Dermis microvascular lymphatic vessel endothelial cell (primary cell): Measurements from ENCODE around the gene PTGS1. TPM values are rescaled to one million over a fixed set of nuclear protein-coding genes. Genes with fewer than 3 reads are reported as not detected.
A peak's percentile ranks its signal among the peaks of the same experiment; 100 is the strongest.
"Not testable (repeated sequence)": the region's sequence is repeated elsewhere in the genome, so short reads cannot be mapped to it uniquely, and the experiment has no call there.

ENCODE experiments used
- DNase-seq, 2 donors: peaks; one replicate each; pipeline versions ENCODE4 v3.0.0 to v3.0.0-alpha.2; 2010; ENCODE audit warnings: low read depth in 2 of 2
- total RNA-seq: library from RNA; depleted of rRNA; stranded (reverse); fragments of >200 nt; gene quantifications from 2 replicates; pipeline ENCODE4 v1.2.1, GENCODE V29; 2014

Gene PTGS1
- total RNA-seq, 1 donor from 2014 or later: 1.0 TPM

DNA sequence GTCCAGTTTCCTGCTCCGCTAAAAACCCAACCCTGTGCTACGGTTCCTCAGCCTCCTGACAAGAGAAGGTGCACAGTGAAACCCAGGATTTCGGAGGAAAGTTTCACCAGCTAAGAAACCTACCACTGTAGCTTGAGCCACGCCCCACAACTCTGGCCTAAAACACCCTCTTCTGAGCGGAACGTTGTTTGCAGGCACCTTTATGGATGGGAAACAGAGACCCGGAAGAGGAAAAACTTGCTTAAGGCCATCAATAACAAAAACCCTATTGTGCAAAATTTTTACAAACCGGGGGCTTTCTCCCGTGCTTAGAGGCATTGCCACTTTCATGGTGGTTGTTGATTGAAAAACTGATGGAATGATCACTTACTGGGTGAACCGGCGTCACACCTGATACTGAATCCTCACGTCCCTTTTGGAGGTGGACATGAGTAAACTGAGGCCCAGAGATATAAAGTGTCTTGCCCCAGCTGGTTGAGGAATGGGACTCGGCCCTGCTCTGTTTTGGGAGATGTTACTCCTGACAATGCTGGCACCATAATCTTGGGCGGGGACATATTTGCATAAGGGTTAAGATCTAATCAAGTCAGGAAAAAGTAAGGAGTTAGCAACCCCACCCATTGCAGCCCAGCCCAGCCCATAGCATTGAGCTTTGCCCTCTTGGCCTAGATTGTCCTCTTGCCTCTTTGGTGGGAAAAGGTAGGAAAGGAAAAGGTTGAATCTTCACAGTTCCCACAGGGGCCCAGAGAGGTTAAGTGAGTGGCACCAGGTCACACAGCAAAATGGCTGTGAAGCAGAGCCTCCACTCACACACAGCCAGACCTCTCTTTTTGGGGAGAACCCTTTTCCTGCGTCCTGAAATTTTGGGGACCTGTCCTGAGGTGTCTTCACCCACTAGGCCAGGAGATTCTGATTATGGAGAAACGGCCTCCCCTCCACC lies 23.2 kb upstream of the PTGS1 start:
- peak in 1 of 2 donors; percentile 28 for DNase-seq

DNA sequence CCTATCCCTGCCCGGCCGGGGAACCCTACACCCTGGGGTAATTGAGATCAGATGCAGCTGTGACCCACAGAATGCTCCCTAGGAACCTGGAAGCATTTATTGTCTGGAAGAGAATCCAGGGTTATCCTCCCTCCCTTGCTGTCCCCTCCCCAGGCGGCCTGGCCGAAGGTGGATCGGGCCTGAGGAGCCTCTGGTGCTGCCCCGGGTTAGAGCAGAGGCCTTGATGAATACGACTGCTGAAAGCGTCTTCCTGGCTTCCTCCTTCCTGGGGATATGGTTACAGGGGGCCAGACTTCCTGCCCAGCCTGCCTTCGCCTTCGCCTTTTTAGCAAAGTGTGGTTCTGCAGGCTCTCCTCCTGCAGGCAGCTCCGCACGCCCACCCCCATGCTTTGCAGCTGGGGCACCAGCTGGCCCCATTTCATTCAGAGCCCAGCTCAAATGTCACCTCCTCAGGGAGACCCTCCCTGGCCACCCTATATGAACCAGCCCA lies 22.5 kb upstream of the PTGS1 start:
- peak in 1 of 2 donors; percentile 35 for DNase-seq

DNA sequence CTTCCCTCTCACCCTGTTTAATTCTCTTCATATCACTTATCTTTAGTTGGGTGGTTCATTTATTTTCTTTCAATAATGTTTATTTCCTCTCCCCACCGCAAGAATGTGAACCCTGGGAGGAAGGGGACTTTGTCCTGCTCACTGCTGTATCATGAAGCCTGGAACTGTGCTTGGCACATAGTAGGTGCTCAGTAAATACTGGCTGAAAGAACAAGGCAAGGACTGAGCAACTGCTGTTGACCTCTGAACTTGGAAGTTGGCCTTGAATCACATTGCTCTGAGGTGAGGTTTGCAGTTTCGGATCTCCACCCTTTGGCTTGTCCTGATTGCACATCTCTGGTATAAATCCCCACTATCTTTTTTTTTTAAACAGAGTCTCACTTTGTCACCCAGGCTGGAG lies 22.0 kb upstream of the PTGS1 start:
- no peak for DNase-seq

DNA sequence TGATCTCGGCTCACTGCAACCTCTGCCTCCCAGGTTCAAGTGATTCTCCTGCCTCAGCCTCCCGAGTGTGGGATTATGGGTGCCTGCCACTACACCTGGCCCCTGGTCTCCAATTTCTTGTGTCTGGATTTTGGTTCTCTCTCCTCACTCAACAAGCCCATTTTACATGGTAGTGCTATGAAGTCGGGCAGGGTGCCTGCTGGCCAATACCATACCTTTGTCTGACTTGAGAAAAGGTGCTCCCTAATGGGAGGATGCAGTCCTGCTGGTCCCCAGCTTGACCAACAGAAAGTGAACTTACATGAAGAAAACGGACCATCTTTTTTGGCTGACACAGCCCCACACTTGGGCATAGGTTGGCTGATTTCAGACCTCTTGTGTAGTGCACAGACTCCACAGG lies 21.6 kb upstream of the PTGS1 start:
- DNase-seq: no peak

DNA sequence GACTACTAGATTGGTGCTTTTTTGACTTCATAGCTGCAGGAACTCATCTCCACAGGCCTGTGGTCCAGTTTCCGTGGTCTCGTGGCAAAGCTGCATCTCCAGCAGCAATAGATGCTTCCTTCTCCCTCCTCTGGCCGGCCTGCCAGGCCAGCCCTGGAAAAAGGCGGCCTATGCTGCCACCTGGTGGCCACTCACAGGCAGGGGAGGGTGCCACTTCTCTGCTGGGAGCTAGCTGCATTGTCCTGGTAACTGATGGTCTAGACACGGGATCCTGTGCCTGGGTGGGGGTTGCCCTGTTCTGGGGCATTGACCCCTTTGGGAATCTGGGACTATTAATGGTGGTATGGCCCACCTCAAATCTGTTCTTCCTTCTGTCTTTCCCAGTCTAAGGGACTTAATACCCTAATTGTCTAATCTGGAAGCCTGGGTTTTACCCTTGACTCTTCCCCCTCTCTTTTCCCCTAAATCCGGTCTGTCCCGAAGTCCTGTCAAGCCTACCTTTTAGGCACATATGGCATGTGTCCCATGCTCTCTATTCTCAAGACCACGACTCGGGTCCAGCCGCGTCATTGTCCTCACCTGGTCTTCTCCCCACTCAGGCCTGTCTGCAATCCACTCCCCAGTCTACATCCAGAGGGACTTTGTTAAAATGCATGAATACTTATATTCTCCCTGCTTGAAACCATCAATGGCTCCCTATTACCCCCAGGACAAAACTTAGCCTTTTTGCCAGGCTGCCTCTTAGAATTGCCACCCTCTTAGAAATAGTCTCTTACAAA lies 20.1 kb upstream of the PTGS1 start:
- DNase-seq: peak; percentile 49 to 77

DNA sequence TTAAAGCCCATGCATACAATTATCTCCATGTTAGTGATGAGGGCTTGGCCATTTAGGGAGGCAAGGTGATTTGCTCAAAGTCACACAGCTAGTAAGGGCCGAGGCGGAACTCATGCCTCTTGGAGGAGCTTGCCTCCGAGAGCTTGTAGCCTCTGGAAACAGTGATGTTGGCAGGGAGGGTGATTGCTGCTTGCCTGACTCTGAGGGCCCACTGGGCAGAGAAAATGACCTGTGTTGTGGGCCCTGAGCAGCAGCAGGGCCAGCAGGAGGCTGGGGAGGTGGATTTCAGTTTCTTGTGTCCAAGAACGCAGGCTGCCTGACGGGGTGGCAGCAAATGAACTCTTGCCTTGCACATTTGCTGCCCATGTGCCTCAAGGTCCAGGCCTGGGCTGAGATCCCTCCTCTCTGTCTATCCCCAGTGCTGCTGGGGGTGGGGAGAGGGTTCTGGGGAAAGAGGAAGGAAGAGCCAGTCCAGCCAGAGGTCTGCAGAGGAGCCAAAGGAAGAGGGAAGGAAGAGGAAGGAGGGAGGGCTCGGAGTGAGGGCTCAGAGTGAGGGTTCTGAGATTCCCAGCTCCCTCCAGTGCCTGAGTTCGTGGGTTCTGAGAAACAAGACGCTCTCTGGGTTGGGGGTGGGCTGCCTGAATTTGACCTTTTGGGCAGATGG lies 16.2 kb upstream of the PTGS1 start:
- DNase-seq: no peak

DNA sequence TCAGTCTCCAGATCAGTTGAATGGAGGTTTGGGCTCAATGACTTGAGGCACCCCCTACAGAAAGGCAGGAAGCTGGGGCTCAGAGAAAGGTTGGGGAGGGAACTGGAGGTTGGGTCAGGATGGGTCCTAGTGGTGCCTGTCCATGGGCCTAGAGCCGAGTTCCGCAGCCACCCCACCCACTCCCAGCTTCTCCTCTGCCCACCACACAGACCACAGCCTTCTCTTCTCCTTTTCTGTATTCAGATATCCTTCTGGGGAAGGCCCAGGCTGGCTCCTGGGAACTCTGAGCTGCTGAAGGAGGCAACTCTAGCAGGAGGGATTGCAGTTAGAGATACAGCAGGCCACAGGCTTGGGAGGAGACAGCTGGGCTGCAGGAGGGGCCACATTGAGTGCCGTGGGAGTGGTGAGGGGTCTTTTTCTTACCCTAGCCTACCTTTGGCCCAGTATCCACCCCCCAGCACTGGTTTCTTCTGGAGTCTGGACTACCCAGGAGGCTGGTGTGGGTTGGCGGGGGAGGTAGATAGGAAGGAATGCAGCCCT lies 15.4 kb upstream of the PTGS1 start:
- DNase-seq: no peak

DNA sequence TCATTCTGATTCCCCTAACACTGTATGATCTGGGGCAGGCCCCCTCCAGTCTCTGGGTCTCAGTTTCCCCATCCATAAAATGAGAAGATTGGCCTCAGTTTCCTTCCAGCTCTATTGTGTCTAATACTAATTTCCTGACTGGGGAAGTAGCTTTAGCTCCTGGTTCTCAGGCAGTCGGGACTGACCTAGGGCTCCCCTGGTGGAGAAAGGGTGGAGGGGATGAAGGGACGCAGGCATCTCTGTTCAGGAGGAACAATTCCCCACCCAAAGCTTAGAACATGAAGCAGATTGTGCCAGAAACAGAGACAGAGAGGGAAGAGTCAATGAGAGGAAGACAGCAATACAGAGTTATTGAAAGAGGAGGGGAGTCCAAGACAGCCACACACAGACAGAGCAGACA lies 14.2 kb upstream of the PTGS1 start:
- no peak for DNase-seq

DNA sequence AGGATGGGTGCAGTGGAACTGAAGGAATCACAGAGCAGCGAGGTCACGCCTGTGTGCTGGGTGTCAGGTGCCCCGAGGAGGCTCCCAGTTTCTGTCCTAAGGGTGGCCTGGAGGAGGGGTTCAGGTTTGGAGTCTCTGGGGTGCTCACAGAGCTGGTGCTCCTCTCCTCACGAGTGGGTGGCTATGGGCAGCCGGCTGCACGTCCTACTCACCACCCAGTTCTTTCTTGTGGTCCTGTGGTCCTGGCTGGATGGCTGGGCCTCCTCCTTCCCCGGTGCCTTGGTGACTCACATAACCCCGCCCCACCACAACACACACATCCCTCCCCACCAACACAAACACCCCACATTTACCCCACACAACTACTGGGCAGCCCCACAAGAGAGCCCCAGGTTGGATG lies 9.9 kb upstream of the PTGS1 start:
- DNase-seq: no peak

DNA sequence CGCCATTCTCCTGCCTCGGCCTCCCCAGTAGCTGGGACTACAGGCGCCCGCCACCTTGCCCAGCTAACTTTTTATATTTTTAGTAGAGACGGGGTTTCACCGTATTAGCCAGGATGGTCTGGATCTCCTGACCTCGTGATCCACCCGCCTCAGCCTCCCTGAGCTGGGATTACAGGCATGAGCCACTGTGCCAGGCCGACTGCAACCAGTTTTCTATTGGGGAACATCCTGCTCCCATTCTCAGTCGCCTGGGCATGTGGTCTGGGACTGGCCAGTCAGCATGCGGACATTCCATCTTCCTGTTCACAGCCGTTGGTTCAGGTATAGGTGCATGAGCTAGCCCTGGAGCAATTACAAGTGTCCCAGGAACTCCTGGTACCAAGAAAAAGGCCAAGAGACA lies 7.7 kb upstream of the PTGS1 start:
- not testable (repeated sequence) for DNase-seq

DNA sequence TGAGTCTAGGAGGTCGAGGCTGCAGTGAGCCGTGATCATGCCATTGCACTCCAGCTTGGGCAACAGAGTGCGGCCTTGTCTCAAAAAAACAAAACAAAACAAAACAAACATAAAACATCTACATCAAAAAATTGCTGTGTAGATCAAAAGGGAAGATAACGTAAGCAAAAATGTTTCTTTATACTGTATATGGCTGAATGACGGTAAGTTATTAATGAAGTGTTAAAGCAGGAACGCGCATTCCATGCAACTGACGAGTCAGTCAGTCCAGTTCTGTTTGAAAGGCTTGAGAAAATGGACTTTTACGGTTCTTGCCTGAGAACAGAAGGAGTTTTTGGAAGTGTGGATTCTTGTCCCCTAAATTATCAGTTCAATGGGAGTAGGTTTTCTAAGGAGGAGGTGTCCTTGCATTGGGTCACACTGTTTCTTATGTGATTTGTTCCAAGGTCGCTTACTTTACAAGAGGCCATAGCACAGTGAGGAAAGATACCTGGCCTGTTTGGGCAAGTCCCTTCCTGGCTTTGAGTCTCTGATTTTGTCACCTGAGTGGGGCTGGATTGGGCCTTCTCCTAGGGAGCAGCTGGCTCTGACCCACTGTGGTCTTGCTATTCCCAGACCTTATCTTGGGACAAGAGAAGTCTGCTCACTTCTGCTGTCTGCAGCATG lies 6.6 kb upstream of the PTGS1 start:
- no peak for DNase-seq

DNA sequence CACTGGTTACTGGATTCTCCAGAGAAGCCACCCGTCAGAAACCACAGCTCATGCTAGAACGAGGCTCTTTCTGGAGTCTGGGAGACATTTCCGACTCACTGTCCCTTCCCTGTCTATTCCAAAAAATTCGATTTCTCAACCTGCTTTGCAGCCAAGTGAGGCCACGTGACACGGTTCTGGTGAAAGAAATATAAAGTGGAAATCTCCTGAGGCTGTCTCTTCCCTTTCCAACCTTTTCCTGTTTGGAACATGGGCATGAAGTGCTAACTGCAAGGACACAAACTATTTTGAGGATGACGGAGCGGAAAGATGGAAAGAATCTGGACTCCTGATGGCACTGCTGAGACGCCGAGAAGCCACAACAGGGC lies 6.1 kb upstream of the PTGS1 start:
- no peak for DNase-seq

DNA sequence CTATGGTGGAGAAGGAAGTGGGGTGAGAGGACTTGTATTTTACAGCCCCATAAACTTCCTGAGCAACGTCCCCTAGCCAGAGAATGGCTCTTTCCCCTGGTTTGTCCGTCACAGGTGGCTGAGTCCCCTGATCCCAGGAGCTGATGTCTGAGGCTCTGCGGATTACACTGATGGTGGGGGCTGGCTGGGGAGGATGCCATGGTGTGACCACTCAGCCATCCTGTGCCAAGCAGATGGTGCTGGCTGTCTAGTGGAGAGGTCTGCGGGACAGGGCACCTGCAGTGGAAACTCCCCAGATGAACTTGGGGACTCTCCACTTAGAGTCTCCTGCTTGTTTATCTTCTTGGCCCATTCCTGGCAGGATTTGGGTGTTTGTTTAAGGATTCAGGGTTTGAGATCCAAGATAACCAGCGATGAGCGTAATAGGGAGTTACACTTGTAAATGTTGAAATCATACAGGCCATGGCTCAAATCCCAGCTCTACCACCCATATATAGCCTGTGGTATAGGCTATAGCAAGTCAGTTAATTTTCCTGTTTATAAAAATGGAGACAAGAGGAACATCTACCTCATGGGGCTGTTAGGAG lies 4.7 kb upstream of the PTGS1 start:
- DNase-seq: no peak

DNA sequence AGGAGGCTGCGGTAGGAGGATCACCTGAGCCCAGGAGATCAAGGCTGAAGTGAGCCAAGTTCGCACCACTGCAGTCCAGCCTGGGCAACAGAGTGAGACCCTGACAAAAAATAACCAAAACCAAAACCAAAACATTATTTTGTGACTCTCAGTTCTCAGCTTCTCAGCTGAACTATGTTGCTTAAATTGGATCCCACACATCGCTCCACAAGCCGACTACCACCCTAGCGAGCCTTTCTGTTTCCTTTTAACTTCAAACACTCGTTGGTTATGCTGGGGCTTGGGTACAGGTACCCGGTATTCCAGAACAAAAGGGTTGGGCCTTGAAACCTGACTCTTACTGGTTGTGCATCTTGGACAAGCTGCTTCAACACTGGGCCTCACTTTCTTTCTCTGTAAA lies 3.8 kb upstream of the PTGS1 start:
- no peak for DNase-seq

DNA sequence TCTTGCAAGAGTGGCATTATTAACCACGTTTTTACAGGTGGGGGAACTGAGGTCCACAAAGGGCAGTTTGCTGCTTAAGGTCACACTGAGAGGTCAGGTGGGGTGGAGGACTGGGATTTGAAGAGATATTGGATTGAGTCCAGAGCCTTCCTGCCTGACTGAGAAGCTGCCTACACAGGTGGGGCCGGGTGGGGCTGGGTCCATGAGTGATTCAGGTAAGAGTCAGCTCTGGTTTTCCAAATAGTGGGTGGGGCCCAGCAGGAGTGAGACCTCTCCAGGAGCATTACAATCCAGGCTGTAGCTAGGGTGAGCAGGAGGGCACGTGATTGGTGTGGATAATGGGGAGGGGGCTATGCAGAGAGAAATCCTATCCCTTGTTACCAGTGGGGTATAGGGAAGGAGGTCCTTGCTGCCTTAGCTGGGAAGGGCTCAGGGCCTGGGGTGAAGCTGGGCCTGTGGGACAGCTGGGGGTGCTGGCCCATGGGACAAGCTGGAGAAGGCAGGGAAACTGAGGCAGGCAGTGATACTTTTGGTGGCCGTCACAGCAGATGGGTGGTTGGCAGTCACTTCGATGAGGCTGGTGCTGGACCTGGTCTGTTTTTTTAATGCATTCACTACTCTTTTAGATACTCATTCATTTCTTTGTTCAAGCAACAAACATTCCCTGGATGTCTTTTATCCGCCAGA lies 2.9 kb upstream of the PTGS1 start:
- DNase-seq: no peak

DNA sequence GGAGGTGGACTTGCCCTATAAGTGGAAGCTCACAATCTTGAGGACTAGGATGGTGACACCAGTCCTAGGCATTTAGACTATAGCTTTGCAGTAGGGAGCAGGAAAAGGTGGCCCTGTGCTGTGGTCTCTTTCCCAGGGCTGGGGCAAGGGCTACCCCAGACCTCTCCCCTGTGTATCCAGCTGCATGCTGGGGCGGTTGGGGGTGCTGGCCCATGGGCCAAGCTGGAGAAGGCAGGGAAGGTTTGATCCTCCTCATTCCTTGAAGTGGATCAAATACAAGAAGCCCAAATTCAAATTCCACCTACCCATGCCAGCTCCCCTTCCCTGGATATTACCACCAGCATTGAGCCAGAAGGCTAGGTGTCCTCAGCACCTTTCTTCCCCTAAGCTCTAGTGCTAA lies 2.2 kb upstream of the PTGS1 start:
- DNase-seq: no peak

DNA sequence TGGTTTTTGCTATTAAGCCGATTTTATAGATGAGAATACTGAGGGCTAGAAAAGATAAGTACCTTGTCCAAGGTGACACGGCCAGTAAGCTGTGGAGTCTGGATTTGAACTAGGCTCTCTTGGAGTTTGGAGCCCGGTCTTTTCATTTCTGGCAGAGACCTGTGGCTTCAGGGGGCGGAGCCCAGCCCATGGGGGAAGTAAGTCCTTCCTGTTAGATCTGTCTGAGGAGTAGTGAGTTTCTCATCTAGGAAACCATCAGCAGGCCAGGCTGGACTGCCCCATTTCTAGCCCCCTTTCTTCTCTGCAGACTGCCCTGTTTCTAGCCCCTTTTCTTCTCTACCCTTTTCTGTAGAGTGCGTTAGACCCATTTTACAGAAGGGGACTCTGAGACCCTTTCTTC lies 521 bp upstream of the PTGS1 start:
- DNase-seq: no peak

DNA sequence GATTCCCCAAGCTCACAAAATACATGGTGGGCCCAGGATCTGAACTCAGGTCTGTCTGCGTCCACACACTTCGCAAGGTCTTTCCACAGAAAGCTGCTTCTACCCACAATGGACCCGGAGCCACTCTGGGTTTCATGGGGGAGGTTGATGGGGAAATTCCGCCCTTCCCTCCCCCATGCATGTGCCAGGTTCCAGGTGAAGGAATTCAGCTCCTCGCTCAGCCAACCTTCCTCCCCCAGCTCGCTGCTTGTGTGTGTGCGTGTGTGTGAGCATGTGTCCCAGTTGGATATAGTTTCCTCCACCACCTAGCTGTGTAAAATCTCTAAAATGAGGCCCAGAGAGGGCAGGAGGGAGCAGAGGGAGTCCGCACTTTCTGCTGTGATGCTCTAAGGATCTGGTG lies 1.0 kb downstream of the PTGS1 start:
- no peak for DNase-seq

DNA sequence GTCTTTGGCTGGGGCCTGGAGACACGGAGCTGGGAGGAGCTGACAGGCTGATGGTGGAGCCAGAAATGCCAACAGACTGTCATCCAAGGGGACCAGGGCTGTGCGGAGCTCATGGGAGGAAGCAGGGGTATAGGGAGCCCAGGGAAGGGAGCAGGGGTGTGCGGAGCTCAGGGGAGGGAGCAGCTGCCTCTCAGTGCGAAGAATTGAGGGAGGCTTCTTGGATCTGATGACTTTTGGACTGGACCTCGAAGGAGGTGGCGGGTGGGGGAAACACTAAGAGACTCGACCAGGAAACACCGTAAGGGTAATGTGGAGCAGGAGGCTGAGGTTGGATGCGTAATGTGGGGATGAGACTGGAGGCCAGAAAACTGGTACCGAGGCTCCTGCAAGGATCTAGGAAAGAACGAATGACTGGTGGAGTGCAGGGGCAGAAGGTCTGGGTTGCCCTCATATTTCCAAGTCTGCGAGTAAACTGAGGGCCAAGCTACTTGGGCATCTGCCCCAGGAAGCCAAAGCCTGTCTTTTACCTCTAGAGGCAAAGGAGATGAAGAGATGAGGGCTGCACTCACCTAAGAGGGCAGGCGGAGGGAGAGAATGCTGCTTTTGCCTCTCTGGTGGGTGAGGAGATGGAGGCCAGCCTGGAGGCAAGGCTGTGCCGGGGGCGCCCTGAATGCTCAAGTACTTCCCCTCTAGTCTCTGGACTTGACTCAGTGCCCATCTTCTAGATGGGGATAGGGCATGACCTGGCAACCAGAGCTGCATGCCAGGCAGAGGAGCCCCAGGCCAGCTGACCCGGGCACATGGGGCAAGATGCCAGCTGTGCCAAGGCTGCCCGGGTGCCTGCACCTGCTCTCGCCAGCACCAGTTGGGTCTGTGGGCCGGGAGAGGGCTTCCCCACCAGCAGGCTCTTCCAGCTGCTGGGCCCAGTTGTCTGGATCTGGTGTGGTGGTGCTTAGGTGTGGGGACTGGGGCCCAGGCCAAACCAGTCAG lies 2.3 kb downstream of the PTGS1 start:
- DNase-seq: no peak
